ENCODE data around the gene VPS37B.
"Not testable (repeated sequence)": the region's sequence is repeated elsewhere in the genome, so short reads cannot be mapped to it uniquely, and the experiment has no call there.

VPS37B gene

DNA sequence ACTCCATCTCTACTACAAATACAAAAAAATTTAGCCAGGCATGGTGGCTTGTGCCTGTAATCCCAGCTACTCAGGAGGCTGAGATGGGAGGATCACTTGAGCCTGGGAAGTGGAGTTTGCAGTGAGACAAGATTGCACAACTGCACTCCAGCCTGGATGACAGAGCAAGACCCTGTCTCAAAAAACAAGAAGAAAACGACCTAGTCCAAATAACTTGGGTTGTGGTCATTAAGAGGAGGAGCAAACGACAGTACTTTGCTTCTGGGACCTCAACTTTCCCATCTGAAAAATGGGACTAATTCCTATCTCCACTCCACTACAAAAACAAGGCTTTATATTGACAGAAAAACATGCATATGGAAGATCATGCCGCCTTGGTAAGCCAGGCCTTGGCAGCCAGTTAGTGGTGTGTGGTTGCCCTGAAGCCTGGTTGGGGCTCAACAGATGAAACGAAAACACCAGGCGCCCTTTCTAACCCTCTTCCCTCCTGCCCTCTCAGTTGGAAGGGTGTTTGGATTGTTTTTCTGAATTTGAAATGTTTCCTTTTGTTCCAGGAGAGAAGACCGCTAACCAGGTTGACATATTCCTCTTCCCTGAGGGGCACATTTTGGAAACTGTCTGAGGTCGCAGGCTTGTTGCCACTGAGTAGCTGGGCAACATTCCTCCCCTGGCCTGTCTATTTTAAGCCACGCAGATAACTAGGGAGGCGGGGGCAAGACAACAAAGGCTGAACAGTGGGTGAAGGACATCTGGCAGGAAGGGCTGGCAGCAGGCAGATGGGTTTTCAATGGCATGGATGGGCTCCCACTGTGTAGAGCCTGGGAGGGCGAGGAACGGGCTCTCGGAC lies 13.7 kb upstream of the VPS37B start:
- DNase-seq: peak in 44 of 58 donors; percentile 16 to 80 (median 46)

DNA sequence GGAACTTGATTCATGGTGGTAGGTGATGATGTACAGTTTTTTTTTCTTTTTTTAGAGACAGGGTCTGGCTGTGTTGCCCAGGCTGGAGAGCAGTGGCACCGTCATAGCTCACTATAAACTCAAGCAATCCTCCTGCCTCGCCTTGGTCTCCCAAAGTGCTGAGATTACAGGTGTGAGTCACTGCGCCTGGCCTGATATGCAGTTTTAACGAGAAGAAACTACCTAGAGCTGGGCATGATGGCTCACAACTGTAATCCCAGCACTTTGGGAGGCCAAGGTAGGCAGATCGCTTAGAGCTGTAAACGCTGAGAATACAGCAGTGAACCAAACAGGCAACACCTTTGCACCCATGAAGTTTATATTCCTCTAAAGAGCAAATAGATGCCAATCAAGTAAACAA lies 13.0 kb upstream of the VPS37B start:
- DNase-seq: no peak

DNA sequence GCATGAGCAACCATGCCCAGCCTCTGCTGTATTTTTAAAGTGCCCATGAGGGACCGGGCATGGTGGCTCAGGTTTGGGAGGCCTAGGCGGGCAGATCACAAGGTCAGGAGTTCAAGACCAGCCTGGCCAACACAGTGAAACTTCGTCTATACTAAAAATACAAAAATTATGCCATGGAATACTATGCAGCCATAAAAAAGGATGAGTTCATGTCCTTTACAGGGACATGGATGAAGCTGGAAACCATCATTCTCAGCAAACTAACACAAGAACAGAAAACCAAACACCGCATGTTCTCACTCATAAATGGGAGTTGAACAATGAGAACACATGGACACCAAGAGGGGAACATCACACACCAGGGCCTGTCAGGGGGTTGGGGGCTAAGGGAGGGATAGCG lies 9.3 kb upstream of the VPS37B start:
- DNase-seq: not testable (repeated sequence)

- no peak for DNase-seq
These were observed 7.7 kb upstream of the VPS37B start for GRCh38 chr12:122903693-122904034.

DNA sequence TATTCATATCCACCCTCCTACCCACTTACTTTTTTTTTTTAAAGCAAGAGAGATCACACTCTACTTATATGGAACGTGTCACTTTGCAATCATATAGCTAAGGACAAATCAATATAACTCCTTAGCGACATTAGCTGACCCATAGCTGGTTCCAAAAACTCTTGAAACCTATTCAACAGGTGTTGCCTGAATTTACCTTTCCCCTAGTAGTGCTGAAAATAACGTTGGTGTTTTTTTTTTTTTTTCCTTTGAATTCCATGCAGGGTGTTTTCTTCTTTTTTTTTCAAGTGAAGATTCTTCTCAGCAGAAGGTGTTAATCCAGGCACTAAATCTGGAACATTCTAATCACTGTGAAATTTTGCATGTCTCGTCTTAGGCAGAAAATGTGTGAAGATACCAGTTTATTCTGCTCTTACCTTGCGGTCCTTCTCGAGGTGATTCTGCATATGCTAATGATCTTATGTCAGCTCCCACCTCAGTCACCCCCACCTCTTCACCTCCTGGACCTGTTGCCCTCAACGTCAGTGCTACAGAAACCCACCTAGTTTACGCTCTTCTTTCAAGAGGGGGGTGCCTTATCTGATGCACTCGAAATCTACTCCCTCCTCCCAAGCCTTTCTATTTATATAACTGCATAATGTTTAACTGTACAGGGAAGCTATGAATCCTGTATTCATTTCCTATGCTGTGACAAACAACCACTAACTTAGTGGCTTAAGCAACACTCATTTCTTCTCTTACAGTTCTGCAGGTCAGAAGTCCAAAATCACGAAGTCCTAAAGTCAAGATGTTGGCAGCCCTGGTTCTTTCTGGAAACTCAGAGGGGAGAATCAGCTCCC lies 7.1 kb upstream of the VPS37B start:
- no peak for DNase-seq

DNA sequence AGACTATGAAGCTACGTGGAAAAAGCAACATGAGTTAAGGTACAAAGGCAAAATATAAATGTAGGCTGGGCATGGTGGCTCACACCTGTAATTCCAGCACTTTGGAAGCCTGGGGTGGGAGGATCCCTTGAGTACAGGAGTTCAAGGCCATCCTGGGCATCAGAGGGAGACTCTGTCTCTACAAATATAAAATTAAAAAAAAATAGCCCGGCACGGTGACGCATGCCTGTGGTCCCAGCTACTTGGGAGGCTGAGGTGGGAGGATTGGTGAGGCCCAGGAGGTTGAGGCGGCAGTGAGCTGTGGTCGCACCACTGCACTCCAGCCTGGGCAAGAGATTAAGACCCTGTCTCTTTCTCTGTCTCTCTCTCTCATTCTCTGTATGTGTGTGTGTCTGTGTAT lies 4.0 kb upstream of the VPS37B start:
- no peak for DNase-seq

GRCh38 chr12:122896662-122897061 lies 738 bp upstream of the VPS37B start:
- peak in 1 of 58 donors; percentile 44 for DNase-seq

GRCh38 chr12:122895320-122895703 lies 612 bp downstream of the VPS37B start:
- DNase-seq: peak in 1 of 58 donors; percentile 24

- peak in 3 of 58 donors; percentile 16 to 27 (median 20) for DNase-seq
These were observed 1.5 kb downstream of the VPS37B start for GRCh38 chr12:122894193-122895121.

GRCh38 chr12:122893208-122894153 lies 2.4 kb downstream of the VPS37B start:
- DNase-seq: no peak

GRCh38 chr12:122892724-122893123 lies 3.2 kb downstream of the VPS37B start:
- DNase-seq: not testable (repeated sequence)

- peak in 1 of 58 donors; percentile 18 for DNase-seq
These were observed 4.0 kb downstream of the VPS37B start for GRCh38 chr12:122891661-122892525.

DNA sequence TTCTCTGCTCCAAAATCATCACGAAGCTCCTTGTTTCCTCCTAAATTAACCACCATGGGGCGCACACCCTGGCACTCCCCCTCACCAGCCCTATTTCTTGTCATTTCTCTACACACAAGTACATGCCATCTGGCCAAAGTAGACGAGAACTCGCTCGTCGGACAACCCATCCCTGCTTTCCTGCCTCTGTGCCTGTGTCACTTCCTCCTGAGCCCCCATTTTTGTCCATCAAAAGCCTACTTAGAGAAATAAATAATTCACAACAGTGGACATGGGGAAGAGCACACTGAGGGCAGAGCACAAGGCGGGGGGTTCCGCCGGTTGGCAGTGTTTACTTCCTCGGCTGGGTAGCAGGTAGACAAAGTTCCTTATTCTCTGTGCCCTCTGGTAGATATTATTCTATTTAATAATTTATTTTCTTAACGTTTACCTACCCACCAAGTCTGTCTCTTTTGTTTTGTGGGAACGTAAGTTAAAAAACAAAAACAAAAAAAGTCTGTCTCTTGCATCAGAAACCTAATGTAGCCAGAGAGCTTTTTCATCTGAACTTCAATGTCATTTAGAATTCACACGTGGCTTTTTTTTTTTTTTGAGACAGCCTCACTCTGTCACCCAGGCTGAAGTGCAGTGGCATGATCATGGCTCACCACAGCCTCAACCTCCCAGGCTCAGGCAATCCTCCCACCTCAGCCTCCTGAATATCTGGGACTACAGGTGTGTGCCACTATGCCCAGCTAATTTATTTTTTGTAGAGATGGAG lies 6.0 kb downstream of the VPS37B start:
- peak in 6 of 58 donors; percentile 21 to 50 (median 30) for DNase-seq

DNA sequence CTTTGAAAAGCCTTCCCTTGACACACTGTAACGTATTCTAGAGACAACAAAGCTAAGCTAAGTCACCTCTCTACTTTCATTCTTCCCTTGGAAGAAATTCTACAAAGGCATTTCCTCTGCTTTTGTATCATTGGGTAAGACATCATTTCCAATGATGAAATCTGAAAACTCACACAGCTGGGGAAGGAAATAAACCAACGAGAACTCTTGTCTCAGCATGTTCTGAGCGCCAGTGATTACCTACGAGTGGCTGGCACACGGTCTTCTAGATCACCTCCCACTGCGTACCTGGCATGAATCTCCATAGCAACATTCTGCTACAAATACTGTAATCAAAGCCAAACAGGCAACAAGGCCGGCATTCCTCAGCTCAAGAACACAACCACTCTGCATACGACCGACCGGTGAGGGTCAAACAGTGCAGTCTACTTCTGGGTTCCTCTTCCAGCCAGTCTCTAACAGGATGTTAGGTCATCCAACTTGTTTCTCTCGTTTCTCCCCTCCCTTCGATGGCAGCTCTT lies 7.6 kb downstream of the VPS37B start:
- peak in 2 of 58 donors; percentile 30 to 40 for DNase-seq

- no peak for DNase-seq
These were observed 8.1 kb downstream of the VPS37B start for GRCh38 chr12:122887819-122888212.

DNA sequence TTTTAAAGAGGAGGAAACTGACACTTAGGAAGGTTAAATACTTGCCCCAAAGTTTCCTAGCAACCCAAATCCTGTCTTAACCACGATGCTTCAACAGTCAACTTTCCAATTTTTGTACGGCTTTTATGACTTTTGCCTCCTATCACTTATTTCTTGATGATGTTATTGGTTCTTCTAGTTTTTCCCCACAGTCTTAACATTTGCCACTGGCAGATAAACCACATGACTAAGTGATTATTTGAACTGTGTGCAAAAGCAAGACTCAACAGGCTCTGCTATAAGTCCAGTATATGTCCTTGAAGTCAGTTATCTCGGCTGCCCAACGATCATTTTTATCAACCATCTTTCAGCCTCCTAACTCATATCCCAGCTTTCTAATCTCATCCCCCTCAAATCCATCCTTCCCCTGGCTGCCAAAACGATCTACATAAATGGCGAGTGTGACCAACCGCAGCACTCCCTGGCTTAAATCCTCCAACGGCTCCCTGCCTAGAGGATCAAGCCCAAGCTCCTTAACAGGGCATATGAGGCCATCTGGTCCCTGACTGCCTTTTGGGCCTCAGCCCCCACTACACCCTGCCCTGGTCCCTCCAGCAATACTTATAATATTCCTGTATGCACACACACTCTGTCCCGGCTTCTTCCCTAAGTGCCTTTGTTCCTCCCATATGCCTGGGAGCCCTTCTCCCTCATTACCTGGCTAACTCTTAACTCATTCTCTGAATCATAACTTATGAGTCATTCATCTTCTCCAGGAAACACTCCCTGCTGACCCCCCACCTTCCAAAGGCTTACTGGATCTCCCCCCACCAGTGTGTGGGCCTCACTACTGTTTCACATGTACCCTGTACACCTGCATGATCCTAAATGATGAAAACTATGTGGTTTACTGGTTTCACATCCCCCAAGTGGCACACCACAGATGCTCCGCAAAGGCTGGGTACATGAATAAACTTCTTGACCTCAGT lies 8.8 kb downstream of the VPS37B start:
- DNase-seq: no peak

DNA sequence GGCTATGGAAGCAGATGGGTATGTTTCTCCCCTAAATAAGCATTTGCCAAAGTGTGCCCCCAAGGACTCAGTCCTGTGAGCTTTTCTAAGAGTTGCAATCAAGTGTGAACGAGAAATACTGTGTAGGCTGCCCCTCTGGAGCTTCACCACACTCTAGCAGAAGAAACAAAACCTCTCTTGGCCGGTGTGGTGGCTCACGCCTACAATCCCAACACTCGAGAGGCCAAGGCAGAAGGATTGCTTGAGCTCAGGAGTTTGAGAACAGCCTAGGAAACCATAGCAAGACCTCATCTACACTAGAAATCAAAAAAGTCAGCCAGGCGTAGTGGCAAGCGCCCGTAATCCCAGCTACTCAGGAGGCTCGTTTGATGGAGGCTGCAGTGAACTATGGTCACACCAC lies 9.8 kb downstream of the VPS37B start:
- no peak for DNase-seq
